Hepatocyte (in vitro differentiated cells): ENCODE results near the gene FUNDC1.

ENCODE experiments used
- EZH2 ChIP-seq: fragments of 200-600 bp; sonication (generic); IDR thresholded peaks from 2 replicates; pipeline ENCODE4 v1.6.1; 2016; ENCODE audit warnings: antibody characterized with exemption, mild to moderate bottlenecking, borderline replicate concordance
- EZH2phosphoT487 ChIP-seq: fragments of 200-600 bp; sonication (generic); IDR thresholded peaks from one replicate; pipeline ENCODE4 v1.6.1; 2018; ENCODE audit warnings: antibody characterized with exemption, mild to moderate bottlenecking, low read depth, moderate library complexity; ENCODE audit not compliant: unreplicated experiment, severe bottlenecking
- TF ChIP-seq, protein P1 (sequence below): fragments of 200-600 bp; sonication (generic); IDR thresholded peaks from 2 replicates; pipeline ENCODE4 v1.5.1; 2016; ENCODE audit warnings: antibody characterized with exemption, mild to moderate bottlenecking; ENCODE audit not compliant: poor library complexity

DNA sequence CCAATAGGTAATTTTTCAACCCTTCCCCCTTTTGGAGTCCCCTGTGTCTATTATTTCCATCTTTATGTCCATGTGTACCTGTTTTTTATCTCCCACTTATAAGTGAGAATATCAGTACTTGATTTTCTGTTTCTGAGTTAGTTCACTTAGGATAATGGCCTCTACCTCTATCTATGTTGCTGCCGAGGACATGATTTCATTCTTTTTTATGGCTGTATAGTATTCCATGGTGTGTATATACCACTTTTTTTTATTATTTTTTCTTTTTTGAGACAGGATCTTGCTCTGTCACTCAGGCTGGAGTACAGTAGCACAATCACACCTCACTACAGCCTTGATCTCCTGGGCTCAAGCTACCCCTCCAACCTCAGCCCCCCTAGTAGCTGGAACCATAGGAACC lies 47.6 kb downstream of the FUNDC1 start:
- TF ChIP-seq, protein P1, sequence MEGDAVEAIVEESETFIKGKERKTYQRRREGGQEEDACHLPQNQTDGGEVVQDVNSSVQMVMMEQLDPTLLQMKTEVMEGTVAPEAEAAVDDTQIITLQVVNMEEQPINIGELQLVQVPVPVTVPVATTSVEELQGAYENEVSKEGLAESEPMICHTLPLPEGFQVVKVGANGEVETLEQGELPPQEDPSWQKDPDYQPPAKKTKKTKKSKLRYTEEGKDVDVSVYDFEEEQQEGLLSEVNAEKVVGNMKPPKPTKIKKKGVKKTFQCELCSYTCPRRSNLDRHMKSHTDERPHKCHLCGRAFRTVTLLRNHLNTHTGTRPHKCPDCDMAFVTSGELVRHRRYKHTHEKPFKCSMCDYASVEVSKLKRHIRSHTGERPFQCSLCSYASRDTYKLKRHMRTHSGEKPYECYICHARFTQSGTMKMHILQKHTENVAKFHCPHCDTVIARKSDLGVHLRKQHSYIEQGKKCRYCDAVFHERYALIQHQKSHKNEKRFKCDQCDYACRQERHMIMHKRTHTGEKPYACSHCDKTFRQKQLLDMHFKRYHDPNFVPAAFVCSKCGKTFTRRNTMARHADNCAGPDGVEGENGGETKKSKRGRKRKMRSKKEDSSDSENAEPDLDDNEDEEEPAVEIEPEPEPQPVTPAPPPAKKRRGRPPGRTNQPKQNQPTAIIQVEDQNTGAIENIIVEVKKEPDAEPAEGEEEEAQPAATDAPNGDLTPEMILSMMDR, result no peak
- TF ChIP-seq EZH2 (no peak), EZH2phosphoT487 (no peak)
